K562 (cell line): ENCODE data around the gene ICAM1. TPM values are rescaled to one million over a fixed set of nuclear protein-coding genes. Genes with fewer than 3 reads are reported as not detected.
A peak's percentile ranks its signal among the peaks of the same experiment; 100 is the strongest.

Source experiments
- ARID2 ChIP-seq: fragments of 450-650 bp; IDR thresholded peaks from 2 replicates; pipeline ENCODE4 v1.6.1; 2017; ENCODE audit warnings: antibody characterized with exemption, mild to moderate bottlenecking
- BRCA1 ChIP-seq, 2 experiments: fragments of 450-650 bp in 1 of 2; sonication (generic) in 1 of 2; formaldehyde crosslinking in 1 of 2; IDR thresholded peaks; 2 replicates each; pipeline versions ENCODE4 v1.5.0 to v1.6.1; 2017 to 2020; ENCODE audit warnings: mild to moderate bottlenecking in 1 of 2, missing genetic modification reagents in 1 of 2
- DLX4 ChIP-seq: fragments of 250-450 bp; sonication (Bioruptor Pico); IDR thresholded peaks from 2 replicates; pipeline ENCODE4 v1.6.1; 2021; ENCODE audit warnings: mild to moderate bottlenecking
- ELK1 ChIP-seq: sonication (generic); formaldehyde crosslinking; IDR thresholded peaks from 2 replicates; pipeline ENCODE4 v1.8.1; 2022; ENCODE audit warnings: missing genetic modification reagents
- ERF ChIP-seq: fragments of 450-650 bp; formaldehyde crosslinking; IDR thresholded peaks from 2 replicates; pipeline ENCODE4 v1.4.0; 2020; ENCODE audit warnings: mild to moderate bottlenecking, mixed read lengths
- ETS2 ChIP-seq: IDR thresholded peaks from 2 replicates; pipeline ENCODE4 v1.6.1; 2016; ENCODE audit warnings: borderline replicate concordance, missing genetic modification characterization, mild to moderate bottlenecking, moderate library complexity, missing compliant biosample characterization; ENCODE audit not compliant: poor library complexity, severe bottlenecking
- ETV1 ChIP-seq: fragments of 450-650 bp; conservative IDR thresholded peaks from 2 replicates; pipeline ENCODE4 v1.6.1; 2016; ENCODE audit warnings: missing genetic modification characterization, control low read depth, low read depth, missing compliant biosample characterization
- FOXP1 ChIP-seq: sonication (generic); formaldehyde crosslinking; IDR thresholded peaks from 2 replicates; pipeline ENCODE4 v1.8.0; 2022; ENCODE audit warnings: mild to moderate bottlenecking, missing genetic modification reagents
- GTF2E2 ChIP-seq: fragments of 200-800 bp; sonication (Bioruptor generic); IDR thresholded peaks from 2 replicates; pipeline ENCODE4 v1.6.1; 2016; ENCODE audit warnings: missing genetic modification characterization, missing compliant biosample characterization
- HES1 ChIP-seq: fragments of 450-650 bp; IDR thresholded peaks from 2 replicates; pipeline ENCODE4 v1.6.1; 2016; ENCODE audit warnings: low read depth, mild to moderate bottlenecking, moderate library complexity
- MAX ChIP-seq: sonication (generic); formaldehyde crosslinking; IDR thresholded peaks from 2 replicates; pipeline ENCODE4 v1.9.0; 2022; ENCODE audit warnings: mild to moderate bottlenecking, missing genetic modification reagents
- MITF ChIP-seq: IDR thresholded peaks from 2 replicates; pipeline ENCODE4 v1.6.1; 2014; ENCODE audit warnings: antibody characterized with exemption
- POU5F1 ChIP-seq: fragments of 150-350 bp; IDR thresholded peaks from 2 replicates; pipeline ENCODE4 v1.6.1; 2014; ENCODE audit warnings: borderline replicate concordance, low read length, low read depth, mild to moderate bottlenecking; ENCODE audit not compliant: partially characterized antibody
- PURB ChIP-seq: sonication (generic); formaldehyde crosslinking; IDR thresholded peaks from 2 replicates; pipeline ENCODE4 v1.9.0; 2021; ENCODE audit warnings: low read depth, mild to moderate bottlenecking, missing genetic modification reagents
- RBM22 ChIP-seq: fragments of 200-400 bp; formaldehyde crosslinking; IDR thresholded peaks from 2 replicates; pipeline ENCODE4 v1.6.1; 2018; ENCODE audit warnings: low read length, low read depth; ENCODE audit not compliant: poor library complexity, severe bottlenecking
- SNIP1 ChIP-seq: fragments of 450-650 bp; IDR thresholded peaks from 2 replicates; pipeline ENCODE4 v1.7.1; 2017; ENCODE audit warnings: low read depth, mild to moderate bottlenecking
- SP2 ChIP-seq: IDR thresholded peaks from 2 replicates; pipeline ENCODE4 v1.6.1; 2011; ENCODE audit warnings: mild to moderate bottlenecking, low read depth, low read length, moderate library complexity; ENCODE audit not compliant: poor library complexity, severe bottlenecking; ENCODE audit errors: extremely low read depth
- TSC22D4 ChIP-seq: fragments of 450-650 bp; IDR thresholded peaks from 2 replicates; pipeline ENCODE4 v1.6.1; 2016; ENCODE audit warnings: missing genetic modification characterization, missing biosample characterization, control low read depth
- ZBED1 ChIP-seq: IDR thresholded peaks from 2 replicates; pipeline ENCODE4 v1.6.1; 2014
- ZHX1 ChIP-seq: fragments of 150-350 bp; conservative IDR thresholded peaks from 2 replicates; pipeline ENCODE4 v1.6.1; 2014; ENCODE audit warnings: low read length
- ZNF324 ChIP-seq: fragments of 250-450 bp; sonication (Bioruptor Pico); IDR thresholded peaks from 2 replicates; pipeline ENCODE4 v1.4.0; 2020; ENCODE audit warnings: mild to moderate bottlenecking
- polyA plus RNA-seq, 8 experiments: library from polyadenylated mRNA; depleted of rRNA in 4 of 8; stranded (reverse) in 5 of 8; unstranded in 3 of 8; fragments of >200 nt; fragmentation: Nextera tagmentation in 2 of 8; fragmentation: Illumina TruSeq in 1 of 8; extraction: Ambion mirVana in 2 of 8; extraction: Trizol in 1 of 8; gene quantifications; 2 replicates each; pipeline versions ENCODE4 v1.2.1 to v1.2.3, GENCODE V29; 2011 to 2014; ENCODE audit warnings: inconsistent platforms in 1 of 8, missing spikeins in 1 of 8
- total RNA-seq, 7 experiments: library from RNA; depleted of rRNA in 6 of 7; stranded (reverse); fragments of >200 nt in 6 of 7; fragmentation: Illumina TruSeq in 2 of 7; extraction: Trizol in 2 of 7; gene quantifications; 2 replicates each; pipeline versions ENCODE4 v1.2.1 to v1.2.3, GENCODE V29; 2011 to 2021; ENCODE audit warnings: low replicate concordance in 1 of 7

ICAM1 gene
- total and polyA plus RNA-seq, 9 of the 15 experiments (the other 6 are each of a cell fraction or from before 2014, with no cell fraction given) = 2.3 to 24.4 (median 13.4) TPM

GRCh38 chr19:10289836-10290356 lies 19.0 kb downstream of the ICAM1 start, which contains the start of gene ICAM5 (continued):
- TF ChIP-seq MITF = no peak
- no peak for TF ChIP-seq ZNF324
- no peak for TF ChIP-seq ZBED1
- no peak for TF ChIP-seq TSC22D4 (tag)
- no peak for TF ChIP-seq ETS2 (tag)
- no peak for TF ChIP-seq ELK1 (CRISPR knock-in tag)
- no peak for TF ChIP-seq SP2
- no peak for TF ChIP-seq DLX4
- TF ChIP-seq PURB = no peak
- no peak for TF ChIP-seq ZHX1
- TF ChIP-seq POU5F1 = no peak
- no peak for TF ChIP-seq GTF2E2 (tag)
- TF ChIP-seq BRCA1 (IDR thresholded peaks at IDR 0.05) = no peak
- no peak for TF ChIP-seq BRCA1 (CRISPR knock-in tag; IDR thresholded peaks at IDR 0.05)
- no peak for TF ChIP-seq MAX
- no peak for TF ChIP-seq SNIP1
- TF ChIP-seq ARID2 = no peak
- TF ChIP-seq FOXP1 = no peak
- no peak for TF ChIP-seq ETV1 (tag)
- peak; percentile 27 for TF ChIP-seq RBM22
- TF ChIP-seq HES1 = no peak
- no peak for TF ChIP-seq ERF
